HG02571 (cell line): Measurements from ENCODE around the gene PSAP.

Experiments
- ATAC-seq: cut with Tn5 transposase; IDR thresholded peaks from one replicate; pipeline ENCODE4 v1.9.1; 2021; ENCODE audit warnings: mild to moderate bottlenecking, moderate library complexity; ENCODE audit not compliant: unreplicated experiment

PSAP gene

GRCh38 chr10:71810048-71810750, 40.9 kb downstream of the PSAP start:
- ATAC-seq = no peak

- no peak for ATAC-seq
These were observed 41.4 kb downstream of the PSAP start for GRCh38 chr10:71809628-71810027.

DNA sequence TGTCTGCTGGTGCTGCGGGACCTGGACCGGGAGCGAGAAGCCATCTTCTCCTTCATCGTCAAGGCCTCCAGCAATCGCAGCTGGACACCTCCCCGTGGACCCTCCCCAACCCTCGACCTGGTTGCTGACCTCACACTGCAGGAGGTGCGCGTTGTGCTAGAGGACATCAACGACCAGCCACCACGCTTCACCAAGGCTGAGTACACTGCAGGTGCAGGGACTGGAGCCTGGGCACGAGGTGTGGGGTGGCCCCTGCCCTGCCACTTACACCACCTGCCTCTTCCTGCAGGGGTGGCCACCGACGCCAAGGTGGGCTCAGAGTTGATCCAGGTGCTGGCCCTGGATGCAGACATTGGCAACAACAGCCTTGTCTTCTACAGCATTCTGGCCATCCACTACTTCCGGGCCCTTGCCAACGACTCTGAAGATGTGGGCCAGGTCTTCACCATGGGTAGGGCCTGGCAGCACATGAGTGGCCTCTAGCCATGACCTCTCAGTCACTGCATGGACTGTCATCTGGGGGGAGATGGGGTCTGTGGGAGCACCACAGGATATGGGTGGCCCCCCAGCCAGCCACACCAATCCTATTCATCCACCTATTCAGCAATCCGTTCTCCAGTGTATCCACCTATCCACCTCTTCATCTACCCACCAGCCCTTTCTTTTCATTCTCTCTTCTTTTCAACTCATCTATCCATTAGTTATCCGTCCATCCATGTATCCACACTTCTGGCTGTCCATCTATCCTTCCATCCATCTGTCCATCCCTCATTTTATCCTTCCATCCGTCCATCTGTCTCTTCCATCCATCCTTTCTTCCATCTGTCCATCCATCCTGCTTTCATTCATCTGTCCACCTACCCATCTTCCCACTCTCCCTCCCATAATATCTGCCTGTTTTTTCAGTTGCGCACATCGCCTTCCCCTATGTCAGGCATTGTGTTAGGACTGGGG, 43.2 kb downstream of the PSAP start:
- ATAC-seq = no peak

GRCh38 chr10:71806704-71807556, 44.1 kb downstream of the PSAP start:
- no peak for ATAC-seq

- no peak for ATAC-seq
These were observed 45.0 kb downstream of the PSAP start for GRCh38 chr10:71805776-71806703.

DNA sequence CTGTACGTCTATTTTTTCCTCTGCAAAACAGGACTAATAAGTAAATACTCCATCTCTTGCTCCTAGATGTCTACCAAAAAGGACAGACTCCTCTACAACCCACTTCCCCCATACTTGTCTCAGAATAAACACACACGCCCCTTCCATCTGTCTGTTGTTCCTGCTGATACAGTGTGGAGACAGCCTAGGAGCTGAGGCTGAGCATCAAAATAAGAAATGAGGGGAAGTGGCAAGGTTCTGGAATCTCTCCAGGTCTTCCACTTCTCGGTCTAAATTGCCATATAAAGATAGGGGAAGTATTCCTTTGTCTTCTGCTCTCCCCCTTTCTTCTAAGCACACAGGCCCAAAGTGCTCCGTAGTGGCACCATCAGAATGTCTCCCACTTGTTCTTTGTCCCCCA, 47.0 kb downstream of the PSAP start:
- ATAC-seq = no peak

DNA sequence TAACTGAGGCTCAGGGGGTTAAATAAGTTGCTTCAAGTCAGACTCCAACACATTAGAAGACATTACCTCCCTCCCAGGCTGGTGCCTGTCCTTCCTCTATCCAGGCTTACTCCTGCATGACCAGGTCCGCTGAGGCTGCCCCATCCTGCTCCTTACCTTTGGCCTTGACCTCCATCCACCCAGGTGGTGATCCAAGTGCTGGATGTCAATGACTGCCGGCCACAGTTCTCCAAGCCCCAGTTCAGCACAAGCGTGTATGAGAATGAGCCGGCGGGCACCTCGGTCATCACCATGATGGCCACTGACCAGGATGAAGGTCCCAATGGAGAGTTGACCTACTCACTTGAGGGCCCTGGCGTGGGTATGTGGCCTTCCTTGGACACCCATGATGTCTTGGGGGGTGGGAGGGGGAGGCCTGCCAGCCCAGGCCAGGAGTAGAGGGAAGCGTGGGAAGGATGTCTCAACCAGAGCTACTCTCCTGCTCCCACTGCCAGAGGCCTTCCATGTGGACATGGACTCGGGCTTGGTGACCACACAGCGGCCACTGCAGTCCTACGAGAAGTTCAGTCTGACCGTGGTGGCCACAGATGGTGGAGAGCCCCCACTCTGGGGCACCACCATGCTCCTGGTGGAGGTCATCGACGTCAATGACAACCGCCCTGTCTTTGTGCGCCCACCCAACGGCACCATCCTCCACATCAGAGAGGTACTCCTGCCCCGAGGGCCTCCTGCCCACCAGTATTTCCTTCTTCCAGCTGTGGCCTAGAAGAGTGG, 48.1 kb downstream of the PSAP start:
- no peak for ATAC-seq

DNA sequence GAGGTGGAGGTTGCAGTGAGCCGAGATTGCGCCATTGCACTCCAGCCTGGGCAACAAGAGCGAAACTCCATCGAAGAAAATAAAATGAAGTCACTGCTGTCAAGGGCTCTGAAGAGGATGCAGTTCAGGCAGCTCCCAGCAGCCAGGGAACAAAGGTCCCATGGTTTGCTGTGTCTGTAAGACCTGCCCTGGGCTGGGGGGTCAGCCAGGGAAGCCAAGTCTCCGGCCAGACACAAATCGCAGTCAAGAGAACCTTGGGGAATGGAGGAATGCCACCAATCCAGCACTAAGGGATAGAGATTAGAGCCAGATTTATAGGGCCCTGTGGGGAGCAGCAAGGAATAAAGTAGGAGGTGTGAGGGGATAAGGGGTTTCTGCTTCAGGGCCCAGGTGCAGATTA, 48.8 kb downstream of the PSAP start:
- no peak for ATAC-seq

GRCh38 chr10:71801361-71801760, 49.7 kb downstream of the PSAP start:
- ATAC-seq = peak; percentile 91

GRCh38 chr10:71799608-71800453, 51.2 kb downstream of the PSAP start:
- no peak for ATAC-seq

- ATAC-seq = no peak
These were observed 51.9 kb downstream of the PSAP start for GRCh38 chr10:71799112-71799511.

- ATAC-seq = no peak
These were observed 52.8 kb downstream of the PSAP start for GRCh38 chr10:71798308-71798624.

GRCh38 chr10:71797533-71798307, 53.3 kb downstream of the PSAP start:
- ATAC-seq = no peak

- no peak for ATAC-seq
These were observed 54.2 kb downstream of the PSAP start for GRCh38 chr10:71796749-71797405.

DNA sequence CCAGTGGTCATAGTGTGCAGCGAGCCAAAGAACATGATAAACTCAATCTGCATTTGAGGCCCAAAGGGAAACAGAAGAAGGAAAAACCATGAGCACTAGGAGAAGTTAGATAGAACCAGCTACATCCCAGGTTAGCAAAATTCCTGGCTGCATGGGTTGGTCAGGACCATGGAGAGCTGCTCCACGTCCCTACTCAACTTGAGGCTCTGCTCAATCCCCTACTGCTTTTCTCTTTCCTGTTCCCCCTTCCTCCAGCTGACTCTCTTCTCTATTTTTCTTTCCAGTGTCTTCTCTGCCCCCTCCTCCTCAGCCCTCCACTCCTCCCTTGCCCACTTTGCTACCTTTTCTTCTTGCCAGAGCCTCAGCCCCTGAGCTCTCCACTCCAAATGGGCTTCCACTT, 55.8 kb downstream of the PSAP start:
- no peak for ATAC-seq

GRCh38 chr10:71790749-71791440, 60.2 kb downstream of the PSAP start:
- no peak for ATAC-seq

- no peak for ATAC-seq
These were observed 61.2 kb downstream of the PSAP start for GRCh38 chr10:71789871-71790270.
